Stomach (tissue), 9 donors: ENCODE data around the gene IL2. TPM values are rescaled to one million over a fixed set of nuclear protein-coding genes. Genes with fewer than 3 reads are reported as not detected.
A peak's percentile ranks its signal among the peaks of the same experiment; 100 is the strongest.

Experiments used
- DNase-seq, 2 donors: peaks; one replicate each; pipeline versions ENCODE4 v3.0.0 to v3.0.0-alpha.2; 2013 to 2019
- H3K27ac ChIP-seq, 5 donors: fragments of 200-600 bp in 4 of 5; sonication (generic) in 4 of 5; one replicate each; pipeline ENCODE4 v1.5.1; 2013 to 2019; ENCODE audit warnings: mild to moderate bottlenecking in 1 of 5, moderate library complexity in 1 of 5
- H3K27me3 ChIP-seq, 3 donors: fragments of 200-600 bp; sonication (generic); one replicate each; pipeline ENCODE4 v1.5.1; 2017 to 2019; ENCODE audit warnings: mixed run types in 1 of 3
- H3K36me3 ChIP-seq, 4 donors: fragments of 200-600 bp; sonication (generic); 1 replicate in 3 of 4; 2 replicates in 1 of 4; pipeline ENCODE4 v1.5.1; 2016 to 2019
- H3K4me1 ChIP-seq, 4 donors: fragments of 200-600 bp; sonication (generic); one replicate each; pipeline ENCODE4 v1.5.1; 2016 to 2019
- H3K4me3 ChIP-seq, 4 donors: fragments of 200-600 bp; sonication (generic) in 3 of 4; one replicate each; pipeline ENCODE4 v1.5.1; 2016 to 2019; ENCODE audit warnings: mild to moderate bottlenecking in 1 of 4
- H3K9me3 ChIP-seq, 4 donors: fragments of 200-600 bp; sonication (generic); one replicate each; pipeline ENCODE4 v1.5.1; 2016 to 2019
- EP300 ChIP-seq: sonication (generic); formaldehyde crosslinking; IDR thresholded peaks from one replicate; pipeline ENCODE4 v1.6.1; 2017; ENCODE audit warnings: antibody characterized with exemption
- POLR2A ChIP-seq, 4 donors: fragments of 450-650 bp; IDR thresholded peaks; one replicate each; pipeline ENCODE4 v1.6.1; 2016; ENCODE audit warnings: antibody characterized with exemption in 4 of 4, control low read depth in 2 of 4, mild to moderate bottlenecking in 1 of 4, moderate library complexity in 1 of 4
- POLR2AphosphoS5 ChIP-seq, 3 donors: sonication (generic); formaldehyde crosslinking; IDR thresholded peaks; one replicate each; pipeline ENCODE4 v1.6.1; 2016; ENCODE audit warnings: antibody characterized with exemption in 3 of 3
- WGBS, 5 donors: extraction: QIAGEN DNeasy Blood & Tissue Kit in 3 of 5; methylation state at CpG; one replicate each; pipeline versions ENCODE4 v1.1.5 to v1.1.7; 2013 to 2018; 5-methylcytosine and 5-hydroxymethylcytosine counted together
- intact Hi-C: fragments of 100-400 bp; cut with DNase I; formaldehyde crosslinking; loops from one replicate; pipeline ENCODE4 v1.15.1; 2023; ENCODE audit warnings: low total_unique reads
- polyA plus RNA-seq, 3 donors: library from polyadenylated mRNA; stranded (reverse); fragments of 200-250 nt; gene quantifications; one replicate each; pipeline ENCODE4 v1.2.3, GENCODE V29; 2013
- total RNA-seq, 5 donors: library from RNA; depleted of rRNA; stranded (reverse); fragments of >200 nt; gene quantifications; one replicate each; pipeline versions ENCODE4 v1.1.0 to v1.2.3, GENCODE V29; 2014 to 2016
- TF ChIP-seq, protein P1 (sequence below), 7 experiments: fragments of 450-650 bp in 4 of 7; fragments of 200-600 bp in 3 of 7; sonication (generic) in 3 of 7; IDR thresholded peaks; one replicate each; pipeline ENCODE4 v1.5.1; 2016 to 2019; ENCODE audit warnings: antibody characterized with exemption in 7 of 7, control low read depth in 2 of 7, mild to moderate bottlenecking in 1 of 7
- donor health status: healthy with polysubstance abuse.
- donor health status: Bipolar disorder and iron deficiency.
- donor health status: healthy.

IL2 gene
- total and polyA plus RNA-seq, 8 donors, result 1.5 TPM; not detected in 7

DNA sequence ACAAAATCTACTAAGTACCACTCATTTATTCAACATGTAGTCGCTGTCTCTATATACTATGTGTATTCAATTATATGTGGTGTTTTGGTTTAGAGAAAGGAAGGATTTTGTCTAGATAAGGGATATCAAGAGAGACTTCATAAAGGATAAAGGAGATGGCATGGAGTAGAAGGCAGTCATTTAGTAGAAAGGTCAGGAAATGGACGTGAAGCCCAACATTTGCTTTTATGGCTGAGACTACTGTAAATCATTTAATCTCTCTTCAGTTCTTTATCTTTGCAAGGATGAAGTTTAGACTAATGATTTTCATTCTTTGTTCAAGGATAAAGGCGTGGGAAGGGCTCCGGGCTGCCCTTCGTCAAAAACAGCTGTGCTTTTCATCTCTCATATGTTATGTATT, 25.2 kb downstream of the IL2 start:
- Histone ChIP-seq H3K9me3 (no peaks in the 10 kb centered on the region), H3K27ac (no peak overlapping the region), H3K36me3 (no peaks in the 10 kb centered on the region), H3K4me3 (no peak overlapping the region), H3K4me1 (no peaks in the 10 kb centered on the region), H3K27me3 (no peaks in the 10 kb centered on the region)
- no peak for DNase-seq
- intact Hi-C loops, result no loop called here
- 43 to 57% (median 48%) methylated on average over 5 of the region's 5 CpGs for WGBS, 5 donors
- TF ChIP-seq EP300 (no peak), POLR2AphosphoS5 (IDR thresholded peaks at IDR 0.05) (no peak), POLR2A (IDR thresholded peaks at IDR 0.05) (no peak)
- TF ChIP-seq, protein P1, sequence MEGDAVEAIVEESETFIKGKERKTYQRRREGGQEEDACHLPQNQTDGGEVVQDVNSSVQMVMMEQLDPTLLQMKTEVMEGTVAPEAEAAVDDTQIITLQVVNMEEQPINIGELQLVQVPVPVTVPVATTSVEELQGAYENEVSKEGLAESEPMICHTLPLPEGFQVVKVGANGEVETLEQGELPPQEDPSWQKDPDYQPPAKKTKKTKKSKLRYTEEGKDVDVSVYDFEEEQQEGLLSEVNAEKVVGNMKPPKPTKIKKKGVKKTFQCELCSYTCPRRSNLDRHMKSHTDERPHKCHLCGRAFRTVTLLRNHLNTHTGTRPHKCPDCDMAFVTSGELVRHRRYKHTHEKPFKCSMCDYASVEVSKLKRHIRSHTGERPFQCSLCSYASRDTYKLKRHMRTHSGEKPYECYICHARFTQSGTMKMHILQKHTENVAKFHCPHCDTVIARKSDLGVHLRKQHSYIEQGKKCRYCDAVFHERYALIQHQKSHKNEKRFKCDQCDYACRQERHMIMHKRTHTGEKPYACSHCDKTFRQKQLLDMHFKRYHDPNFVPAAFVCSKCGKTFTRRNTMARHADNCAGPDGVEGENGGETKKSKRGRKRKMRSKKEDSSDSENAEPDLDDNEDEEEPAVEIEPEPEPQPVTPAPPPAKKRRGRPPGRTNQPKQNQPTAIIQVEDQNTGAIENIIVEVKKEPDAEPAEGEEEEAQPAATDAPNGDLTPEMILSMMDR (IDR thresholded peaks at IDR 0.05), result no peak

DNA sequence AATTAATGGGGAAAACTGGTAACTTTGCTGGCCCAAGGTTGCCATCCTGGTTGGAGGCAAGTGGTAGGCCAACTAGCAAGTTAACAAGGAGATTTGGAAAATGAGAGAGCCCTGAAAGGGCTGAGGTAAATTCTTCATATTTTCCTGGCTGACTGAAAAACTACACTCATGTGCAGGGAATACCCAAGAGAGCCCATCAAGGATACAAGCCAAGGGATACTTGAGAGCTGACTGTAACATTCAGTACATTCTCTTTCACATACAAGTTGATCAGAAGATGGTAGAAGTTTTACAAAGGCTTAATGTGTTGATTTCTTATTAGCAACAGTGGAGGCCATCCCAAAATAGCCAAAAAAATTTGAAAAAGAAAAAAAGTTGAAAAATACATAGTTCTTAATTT, 33.3 kb downstream of the IL2 start:
- Histone ChIP-seq H3K27me3 (no peaks in the 10 kb centered on the region), H3K9me3 (peaks cover 0 to 13% (median 3%) of the 10 kb centered on the region in 4 donors), H3K4me1 (no peaks in the 10 kb centered on the region), H3K27ac (no peak overlapping the region), H3K4me3 (no peak overlapping the region), H3K36me3 (no peaks in the 10 kb centered on the region)
- intact Hi-C loops, result no loop called here
- no peak for DNase-seq
- no peak for TF ChIP-seq POLR2AphosphoS5 (IDR thresholded peaks at IDR 0.05)
- no peak for TF ChIP-seq EP300
- TF ChIP-seq, protein P1 (IDR thresholded peaks at IDR 0.05), result no peak

DNA sequence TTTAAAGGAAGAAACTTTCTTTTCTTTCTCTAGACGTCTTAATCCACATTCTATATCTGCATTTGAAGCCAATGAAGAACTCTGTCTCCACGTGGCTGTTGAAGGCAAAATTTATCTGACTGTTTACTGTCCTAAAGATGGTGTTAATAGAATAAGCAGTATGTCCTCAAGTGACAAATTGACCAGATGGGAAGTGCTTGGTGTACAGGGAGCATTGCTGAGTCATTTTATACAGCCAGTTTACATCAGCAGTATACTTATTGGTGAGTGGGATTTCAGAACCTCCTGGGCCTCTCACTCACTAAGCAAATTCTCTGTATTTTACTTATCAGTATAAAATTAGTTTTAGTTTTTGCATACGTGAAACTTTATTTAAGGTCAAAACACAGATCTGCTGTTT, 44.0 kb downstream of the IL2 start:
- DNase-seq, result peak in 1 of 2 donors; percentile 3
- no peaks in the 10 kb centered on the region for H3K36me3 ChIP-seq
- intact Hi-C loops, result no loop called here
- TF ChIP-seq POLR2AphosphoS5 (IDR thresholded peaks at IDR 0.05) (no peak), EP300 (no peak), POLR2A (IDR thresholded peaks at IDR 0.05) (no peak)
- TF ChIP-seq, protein P1 (IDR thresholded peaks at IDR 0.05), result no peak
- no peaks in the 10 kb centered on the region for H3K27me3 ChIP-seq
- no peaks in the 10 kb centered on the region for H3K4me1 ChIP-seq
- H3K27ac ChIP-seq, result no peak overlapping the region
- no peak overlapping the region for H3K4me3 ChIP-seq
- no peaks in the 10 kb centered on the region for H3K9me3 ChIP-seq
- 27 to 41% (median 36%) methylated on average over 3 of the region's 3 CpGs for WGBS, 5 donors

DNA sequence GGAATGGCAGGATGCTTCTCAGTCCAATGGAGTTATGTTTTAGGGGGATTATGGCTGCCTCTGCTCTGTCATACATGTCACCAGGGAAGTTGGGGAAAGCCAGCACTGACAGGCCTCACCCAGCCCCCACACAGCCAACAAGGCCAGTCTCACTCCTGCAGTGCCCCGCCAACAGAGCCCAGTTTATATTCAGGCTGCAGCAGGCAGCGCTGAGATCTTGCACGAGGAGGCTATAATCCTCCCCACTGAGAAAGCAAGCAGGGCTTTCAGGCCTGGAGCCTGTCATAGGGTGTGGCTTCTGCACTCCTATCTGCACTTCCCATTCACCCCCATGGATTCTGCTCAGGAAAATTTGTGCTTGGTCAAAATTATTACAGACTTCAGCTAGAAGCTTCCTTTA, 52.7 kb downstream of the IL2 start:
- no peak overlapping the region for H3K27ac ChIP-seq

More for the DNA sequence above, 52.7 kb downstream of the IL2 start:
- Histone ChIP-seq H3K4me1 (no peaks in the 10 kb centered on the region), H3K36me3 (no peaks in the 10 kb centered on the region), H3K9me3 (no peaks in the 10 kb centered on the region), H3K4me3 (no peak overlapping the region), H3K27me3 (no peaks in the 10 kb centered on the region)
- TF ChIP-seq, protein P1 (IDR thresholded peaks at IDR 0.05), result no peak
- TF ChIP-seq POLR2AphosphoS5 (IDR thresholded peaks at IDR 0.05), result no peak
- TF ChIP-seq EP300, result no peak
- no peak for TF ChIP-seq POLR2A (IDR thresholded peaks at IDR 0.05)
- WGBS, 5 donors, result 42 to 69% (median 47%) methylated on average over 3 of the region's 3 CpGs
- intact Hi-C loops, result no loop called here
- no peak for DNase-seq

Other genes with a start within 250 kb of the IL2 start
- gene ADAD1, start 77.7 kb downstream of the IL2 start, total RNA-seq, result not detected
- not detected for gene ADAD1, start 77.7 kb downstream of the IL2 start, polyA plus RNA-seq
- gene IL21, start 164.3 kb upstream of the IL2 start, total RNA-seq, result not detected
- not detected for gene IL21, start 164.3 kb upstream of the IL2 start, polyA plus RNA-seq